ENCODE measurements around the gene EMC6.

GRCh38 chr17:3645310-3645709 lies 23.3 kb upstream of the EMC6 start:
- TF ChIP-seq POLR2A (IDR thresholded peaks at IDR 0.05): no peak
- TF ChIP-seq CTCF (IDR thresholded peaks at IDR 0.05): no peak
- TF ChIP-seq POLR2AphosphoS5 (IDR thresholded peaks at IDR 0.05; ENCODE audit: insufficient read depth in 1 of 2, low read depth in 1 of 2): no peak

Data from vagina (tissue), 2 donors.